GM03348 (cell line): ENCODE data around the gene BICC1.

Experiments
- DNase-seq: peaks from one replicate; pipeline ENCODE4 v3.0.0; 2012; ENCODE audit warnings: low spot score

BICC1 gene

DNA sequence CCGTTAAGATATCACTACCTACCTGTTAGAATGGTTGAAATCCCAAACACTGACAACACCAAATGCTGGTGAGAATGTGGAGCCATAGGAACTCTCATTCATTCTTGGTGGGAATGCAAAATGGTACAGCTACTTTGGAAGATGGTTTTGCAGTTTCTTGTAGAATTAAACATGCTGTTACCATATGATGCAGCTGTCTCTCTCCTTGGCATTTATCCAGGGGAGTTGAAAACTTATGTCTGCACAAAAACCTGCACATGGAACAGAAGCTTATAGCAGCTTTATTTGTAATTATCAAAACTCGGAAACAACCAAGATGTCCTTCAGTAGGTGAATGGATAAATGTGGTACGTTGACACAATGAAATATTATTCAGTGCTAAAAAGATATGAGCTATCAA is 199.5 kb downstream of the BICC1 start:
- DNase-seq = no peak

DNA sequence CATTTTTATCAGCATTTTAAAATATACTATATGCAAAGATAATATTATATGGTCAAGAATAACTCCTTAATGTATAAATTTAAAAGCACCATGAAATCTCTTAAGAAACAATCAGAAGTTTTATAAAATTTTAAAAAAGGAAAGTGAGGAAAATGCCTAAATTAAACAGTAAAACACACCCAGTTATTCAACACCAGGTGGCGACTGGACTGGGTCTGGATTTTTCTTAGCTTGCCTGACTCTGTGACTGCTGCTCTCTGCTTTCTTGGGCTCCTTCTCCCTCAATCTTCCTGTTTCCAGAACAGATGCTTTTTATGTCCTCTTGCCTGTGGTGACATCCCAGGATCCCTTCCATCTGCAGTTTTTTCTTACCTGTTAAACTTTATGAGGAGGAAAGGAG is 200.3 kb downstream of the BICC1 start:
- DNase-seq = no peak

DNA sequence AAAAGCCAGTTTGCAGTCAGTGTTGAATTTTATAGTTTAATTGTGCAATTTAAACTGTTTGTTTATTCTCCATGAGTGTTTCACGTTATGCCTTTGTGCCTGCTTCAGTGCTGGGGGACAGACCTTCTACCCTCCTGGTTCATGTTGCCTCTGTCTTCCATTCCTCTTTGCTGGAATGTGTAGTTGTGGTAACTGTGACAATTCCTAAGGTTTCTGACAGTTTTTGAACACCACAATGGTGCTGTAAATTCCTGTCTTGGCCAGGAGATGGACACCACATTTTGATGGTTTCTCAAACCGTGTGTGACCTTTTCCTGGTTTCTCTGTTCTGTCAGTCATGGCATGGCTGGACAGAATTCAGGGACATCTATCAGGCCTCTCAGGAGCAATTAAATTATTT is 201.7 kb downstream of the BICC1 start:
- no peak for DNase-seq

DNA sequence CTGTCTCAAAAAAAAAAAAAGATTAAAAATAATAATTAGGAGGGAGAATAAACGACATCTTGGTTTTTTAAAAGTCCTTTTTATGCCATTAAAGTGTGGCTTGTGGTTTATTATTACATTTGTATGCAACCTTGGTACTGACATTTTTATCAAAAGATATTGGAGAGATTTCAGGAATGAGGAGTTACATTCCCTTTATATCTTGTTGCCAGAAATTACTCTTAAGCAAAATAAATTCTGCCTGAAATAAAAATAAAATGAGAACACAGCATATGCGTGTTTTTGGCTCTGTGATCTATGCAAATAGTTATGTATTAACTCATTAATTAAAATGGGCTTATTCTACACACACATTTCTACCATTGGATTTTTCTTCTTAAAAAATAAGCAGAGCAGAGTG is 202.4 kb downstream of the BICC1 start:
- DNase-seq = peak; percentile 40

DNA sequence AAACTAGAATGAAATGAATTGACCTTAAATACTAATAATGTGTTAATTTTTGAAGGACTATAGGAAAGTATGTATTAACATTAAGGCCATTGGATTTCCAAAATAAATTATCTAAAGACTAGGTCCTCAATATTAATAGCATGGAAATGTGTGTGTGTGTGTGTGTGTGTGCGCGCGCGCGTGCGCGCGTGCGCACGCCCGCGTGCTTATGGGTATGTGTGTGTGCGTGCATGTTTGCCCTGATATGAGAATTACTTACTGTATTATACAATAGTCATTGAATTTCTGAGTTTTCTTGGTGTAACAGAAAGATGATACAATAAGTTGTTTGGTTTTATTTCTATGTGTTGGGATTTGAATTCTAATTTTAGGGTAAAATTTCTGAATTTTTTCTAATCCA is 205.9 kb downstream of the BICC1 start:
- no peak for DNase-seq

DNA sequence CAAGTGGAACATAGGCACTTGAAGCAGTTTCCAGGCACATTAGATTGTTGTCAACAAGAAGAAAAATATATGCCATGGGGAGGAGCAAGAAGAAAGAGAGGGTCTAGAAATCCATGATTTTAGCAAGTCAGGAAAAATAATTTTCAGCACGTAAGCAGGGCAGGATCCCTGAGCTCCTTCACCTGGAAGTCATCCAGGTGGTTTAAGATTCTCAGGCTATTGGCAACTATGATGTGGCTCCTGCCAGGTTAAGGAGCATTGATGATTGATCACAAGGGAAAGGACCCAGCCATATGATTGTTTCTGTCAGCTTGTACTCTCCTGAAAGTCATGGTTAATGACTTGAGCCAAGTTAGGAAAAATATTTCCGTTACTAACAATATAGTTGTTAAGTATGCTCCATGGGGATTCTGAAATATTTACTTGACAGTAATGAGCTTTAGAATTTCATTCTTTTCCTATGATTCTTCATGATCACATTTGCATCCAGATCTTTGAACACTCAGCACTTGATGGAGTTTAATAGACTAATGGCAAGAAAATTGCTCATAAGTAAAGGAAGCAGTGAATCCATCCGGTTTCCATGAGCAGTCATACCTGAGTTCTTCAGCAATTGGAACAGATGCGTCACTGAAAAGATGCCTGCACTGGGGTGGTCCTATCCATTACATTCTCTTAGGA is 209.1 kb downstream of the BICC1 start:
- DNase-seq = no peak

DNA sequence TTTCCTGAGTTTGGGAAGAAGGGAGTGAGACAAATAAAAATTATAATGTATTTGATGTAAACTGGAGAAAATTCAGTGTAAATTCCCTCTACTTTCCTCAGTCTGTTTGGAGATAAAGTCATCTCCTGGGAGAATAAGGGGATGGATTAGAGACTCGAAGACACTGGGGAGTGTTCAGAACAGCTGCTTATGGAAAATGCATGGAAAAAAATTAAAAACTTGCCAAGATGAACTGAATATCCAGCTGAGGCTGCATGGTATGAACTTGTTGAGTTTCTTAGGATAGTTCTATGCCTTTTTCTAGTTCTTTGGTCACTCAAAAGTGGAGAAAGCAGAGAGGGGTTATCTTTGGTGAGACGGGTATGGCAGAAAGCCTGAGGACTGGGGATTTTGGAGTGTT is 210.5 kb downstream of the BICC1 start:
- DNase-seq = no peak

DNA sequence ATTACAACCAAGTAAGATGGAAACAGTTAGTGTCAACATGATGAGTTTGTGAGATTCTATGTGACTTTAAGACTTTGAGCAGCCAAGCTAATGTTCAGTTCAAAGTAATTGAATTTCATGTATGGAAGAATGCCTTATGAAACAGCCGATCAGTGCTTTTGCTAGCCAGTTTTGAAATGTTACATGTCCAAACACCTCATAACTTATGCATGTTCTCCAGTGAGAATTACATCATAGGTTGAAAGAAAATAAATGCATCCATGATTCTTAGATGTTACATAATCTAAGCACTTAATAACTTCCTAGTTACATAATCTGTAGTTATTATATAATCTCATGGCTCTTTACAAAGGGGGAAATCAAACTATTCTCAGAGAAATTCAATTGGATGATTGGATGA is 211.3 kb downstream of the BICC1 start:
- peak; percentile 33 for DNase-seq

DNA sequence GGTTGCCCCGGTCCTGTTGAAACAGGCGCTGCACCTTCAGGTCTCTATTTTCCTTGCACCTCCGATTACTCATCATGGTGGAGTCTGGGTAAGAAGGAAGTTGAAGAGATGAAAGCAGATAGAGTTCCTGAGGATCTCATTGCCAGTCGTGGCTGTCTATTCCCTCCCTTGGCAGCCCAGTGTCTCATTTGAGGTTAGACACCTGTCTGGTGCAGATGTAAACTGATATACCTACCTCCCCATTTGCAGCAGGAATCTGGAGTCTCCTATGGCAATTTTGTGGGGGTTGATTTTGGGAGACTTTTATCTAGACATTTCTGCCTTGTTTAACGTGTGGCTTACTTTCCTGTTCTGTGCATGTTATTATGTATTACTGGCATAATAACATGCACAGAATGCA is 212.1 kb downstream of the BICC1 start:
- no peak for DNase-seq

DNA sequence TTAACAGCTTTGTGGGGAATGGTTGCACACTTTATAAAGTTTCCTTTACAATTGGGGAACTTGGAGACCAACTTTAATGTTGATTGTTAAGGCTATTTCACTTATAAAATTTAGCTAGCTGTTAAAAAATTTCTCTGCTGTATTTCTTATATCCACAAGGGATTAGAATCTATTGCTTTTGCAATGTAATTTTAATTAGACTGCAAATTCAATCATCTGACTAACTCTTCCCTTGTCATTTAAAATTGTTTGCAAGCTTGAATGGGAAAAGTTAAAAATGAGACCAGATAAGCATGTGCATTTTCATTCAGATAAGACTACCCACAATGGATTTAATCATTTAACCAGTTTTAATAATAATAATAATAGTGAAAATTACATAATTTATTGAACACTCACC is 213.2 kb downstream of the BICC1 start:
- DNase-seq = no peak

DNA sequence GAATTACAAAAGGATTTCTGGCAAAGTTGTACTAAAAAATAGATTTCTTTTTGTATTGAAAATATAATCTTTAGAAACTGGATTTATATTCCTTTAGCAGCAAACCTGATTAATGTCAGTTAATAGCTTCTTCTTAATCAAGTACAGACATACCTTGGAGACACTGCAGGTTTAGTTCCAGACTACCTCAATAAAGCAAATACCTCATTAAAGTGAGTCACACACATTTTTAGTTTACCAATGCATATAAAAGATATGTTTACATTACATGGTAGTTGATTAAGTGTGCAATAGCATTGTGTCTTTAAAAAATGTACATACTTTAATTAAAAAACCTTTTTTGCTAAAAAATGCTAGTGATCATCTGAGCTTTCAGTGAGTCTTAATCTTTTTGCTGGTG is 215.0 kb downstream of the BICC1 start:
- DNase-seq = no peak

DNA sequence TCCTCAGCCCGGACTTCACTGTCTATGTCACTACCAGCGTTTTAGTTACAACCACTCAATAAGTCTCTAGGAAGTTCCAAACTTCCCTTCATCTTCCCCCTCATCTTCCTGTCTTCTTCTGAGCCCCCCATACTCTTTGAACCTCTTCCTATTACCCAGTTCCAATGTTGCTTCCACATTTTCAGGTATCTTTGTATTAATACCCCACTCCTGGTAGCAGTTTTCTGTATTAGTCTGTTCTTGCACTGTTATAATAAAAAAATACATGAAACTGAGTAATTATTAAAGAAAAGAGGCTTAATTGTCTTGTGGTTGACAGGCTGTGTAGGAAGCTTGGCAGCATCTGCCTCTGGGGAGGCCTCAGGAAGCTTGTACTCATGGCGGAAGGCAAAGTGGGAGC is 218.6 kb downstream of the BICC1 start:
- DNase-seq = no peak

DNA sequence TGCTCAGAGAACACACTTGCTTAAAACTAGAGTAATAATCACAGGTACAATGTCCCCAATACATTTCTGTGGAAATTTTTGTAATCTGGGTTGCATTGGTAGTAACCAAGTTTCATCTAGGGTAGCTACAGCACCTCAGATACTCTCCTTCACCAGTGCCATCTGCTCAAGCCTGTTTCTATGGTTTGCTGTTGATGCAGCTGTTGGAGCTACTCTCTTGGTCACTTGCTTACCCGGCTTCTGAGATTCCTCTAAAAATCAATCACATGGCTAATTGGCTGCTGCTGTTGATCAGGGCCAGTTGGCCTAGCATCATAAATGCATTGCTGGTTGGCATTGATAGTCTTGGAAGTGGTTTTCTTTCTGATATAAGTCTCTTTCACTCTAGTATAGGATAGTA is 220.8 kb downstream of the BICC1 start:
- DNase-seq = no peak

DNA sequence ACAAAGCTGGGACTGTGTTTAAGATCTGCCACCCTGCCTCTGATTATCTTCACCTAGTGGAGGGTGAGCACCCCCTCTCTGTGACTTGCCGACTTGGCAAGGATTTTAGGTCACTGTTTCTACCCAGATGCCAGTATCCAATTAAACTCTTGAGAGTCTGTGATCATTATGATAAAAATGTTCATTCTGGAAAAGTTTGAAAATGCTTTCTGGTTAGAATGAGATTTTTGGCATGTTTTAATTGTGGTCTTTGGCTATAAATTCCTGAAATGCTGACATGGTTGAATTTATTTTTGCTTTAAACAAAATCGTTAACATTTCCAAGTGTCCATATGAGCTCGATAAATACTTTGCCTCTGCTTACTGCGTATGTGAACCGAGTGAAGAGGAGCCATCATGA is 221.4 kb downstream of the BICC1 start:
- peak; percentile 65 for DNase-seq

DNA sequence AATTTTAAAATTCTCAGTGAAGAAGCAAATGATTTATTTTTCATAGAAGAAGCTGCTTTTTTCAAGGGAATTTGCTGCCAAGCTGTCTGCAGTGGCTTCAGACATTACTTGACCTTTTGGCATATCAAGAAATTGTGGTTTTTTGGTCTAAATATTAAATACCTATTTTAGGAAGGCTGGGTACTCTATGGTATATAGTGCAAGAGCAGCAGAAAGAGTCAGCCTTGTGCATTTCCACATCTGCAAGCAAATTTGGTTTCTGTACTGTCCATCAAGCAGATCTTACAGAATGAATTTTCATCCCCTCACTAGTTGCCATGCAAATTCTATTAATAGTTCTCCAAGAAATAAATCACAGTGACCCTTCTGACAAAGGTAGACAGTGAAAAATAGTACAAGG is 222.0 kb downstream of the BICC1 start:
- DNase-seq = no peak

DNA sequence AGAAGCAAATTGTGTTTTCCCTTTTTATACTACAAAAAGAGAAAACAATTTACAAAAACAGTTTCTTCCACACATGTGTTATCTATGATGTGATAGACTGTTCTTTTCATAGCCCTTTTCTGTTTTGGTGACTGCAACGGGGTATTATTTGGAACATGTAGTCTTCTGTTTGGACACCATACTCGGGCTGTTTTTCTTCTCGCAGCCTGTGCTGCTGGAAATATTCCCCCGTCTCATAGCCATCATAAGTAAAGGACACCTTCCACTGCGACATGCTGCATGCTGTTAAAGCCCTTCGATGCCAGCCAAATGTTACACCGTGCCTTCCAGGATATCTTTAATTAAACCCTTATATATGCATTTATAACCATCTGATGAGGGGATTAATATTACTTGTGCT is 222.4 kb downstream of the BICC1 start:
- DNase-seq = no peak

DNA sequence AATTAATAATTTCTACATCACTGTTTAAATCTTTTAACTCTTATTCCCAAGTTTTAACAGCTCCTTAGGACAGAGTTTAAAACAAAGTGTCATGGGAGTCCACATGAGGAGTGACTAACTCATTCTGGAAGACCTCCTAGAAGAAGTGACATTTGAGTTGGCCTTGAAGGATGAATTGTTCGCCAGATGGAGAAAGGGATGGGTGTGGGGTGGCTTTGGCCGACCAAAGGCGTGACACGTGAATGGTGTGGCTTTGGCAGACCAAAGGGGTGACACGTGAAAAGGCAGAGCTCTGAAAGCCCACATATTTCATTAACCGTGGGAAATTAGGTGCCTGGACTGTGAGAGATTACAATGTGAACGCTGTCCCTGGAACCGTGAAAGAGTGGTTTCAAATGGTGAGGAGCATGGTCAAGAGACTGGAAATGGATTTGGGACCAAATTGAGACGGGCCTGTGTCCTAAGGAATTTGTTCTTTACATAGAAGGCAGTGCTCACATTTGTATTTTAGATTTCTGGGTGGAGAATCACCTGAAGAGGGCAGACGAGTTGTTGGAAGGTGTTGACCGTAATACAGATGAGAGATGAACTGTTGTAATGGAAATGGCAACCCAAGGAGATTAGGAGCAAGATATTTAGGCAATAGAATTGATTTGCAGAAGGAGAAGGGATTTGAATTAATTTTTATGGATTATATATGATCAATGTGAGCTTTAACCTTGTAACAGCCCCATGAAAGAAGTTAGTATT is 228.1 kb downstream of the BICC1 start:
- DNase-seq = no peak

DNA sequence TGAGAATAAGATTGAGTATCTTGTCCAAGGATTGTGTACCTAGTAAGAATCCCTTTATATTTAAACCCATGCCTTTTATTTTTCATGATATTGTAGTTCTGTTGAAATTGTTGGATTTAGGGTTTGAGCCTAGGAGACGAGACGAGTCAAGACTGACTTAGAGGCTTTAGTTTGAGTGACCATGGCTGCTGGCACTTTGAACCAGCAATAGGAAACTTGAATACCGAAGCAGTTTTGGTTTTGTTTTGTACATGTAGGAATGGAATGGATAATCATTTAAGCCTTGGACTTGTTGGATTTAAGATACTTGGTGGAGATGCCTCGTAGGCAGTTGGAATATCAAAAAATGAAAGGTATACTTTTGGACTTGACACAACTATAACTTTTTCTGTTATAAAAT is 229.0 kb downstream of the BICC1 start:
- DNase-seq = no peak

DNA sequence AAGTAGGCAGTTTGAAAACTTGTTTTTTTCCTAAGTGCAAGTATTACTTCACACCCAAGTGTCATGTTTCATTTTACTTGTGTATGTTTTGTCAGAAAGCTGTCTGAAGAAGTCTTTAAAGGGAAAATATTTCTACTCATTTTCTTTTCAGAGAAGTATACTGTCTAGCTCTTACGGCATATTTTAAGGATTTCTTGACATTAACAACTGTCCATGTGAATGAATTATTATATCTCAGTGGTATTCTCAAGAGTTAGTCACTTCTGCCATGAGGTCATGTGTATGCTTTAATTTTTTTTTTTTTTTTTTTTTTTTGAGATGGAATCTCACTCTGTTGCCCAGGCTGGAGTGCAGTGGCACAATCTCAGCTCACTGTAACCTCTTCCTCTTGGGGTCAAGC is 229.5 kb downstream of the BICC1 start:
- DNase-seq = no peak

DNA sequence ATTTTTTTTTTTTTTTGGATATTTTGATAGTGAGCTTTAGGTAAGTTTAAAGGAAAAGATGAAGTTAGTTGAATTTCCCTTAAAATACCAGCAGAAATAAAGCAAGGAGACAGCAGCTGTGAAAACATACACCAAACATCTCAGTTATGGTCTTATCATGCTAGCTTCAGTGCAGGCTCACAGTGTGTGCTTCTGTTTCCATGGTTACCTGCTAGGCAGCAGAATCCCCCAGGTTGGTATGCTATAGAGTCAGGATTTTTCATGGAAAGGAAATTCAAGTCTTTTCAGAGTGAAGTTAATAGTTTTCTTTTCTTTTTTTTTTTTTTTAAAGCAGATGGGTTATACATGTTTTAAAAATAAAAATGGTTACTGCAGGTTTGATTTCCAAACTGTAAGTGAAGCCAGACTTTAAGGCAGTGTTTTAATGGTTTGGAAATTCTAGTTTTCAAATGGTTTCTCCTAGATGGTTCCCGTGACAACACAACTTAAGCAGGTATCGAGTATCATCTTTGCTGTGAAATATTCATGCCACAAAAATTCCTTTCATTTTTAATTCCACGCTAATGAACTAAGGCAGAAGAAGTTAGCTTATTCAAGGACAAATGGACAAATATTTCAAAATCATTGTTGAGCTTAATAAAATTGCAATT is 230.9 kb downstream of the BICC1 start:
- no peak for DNase-seq

DNA sequence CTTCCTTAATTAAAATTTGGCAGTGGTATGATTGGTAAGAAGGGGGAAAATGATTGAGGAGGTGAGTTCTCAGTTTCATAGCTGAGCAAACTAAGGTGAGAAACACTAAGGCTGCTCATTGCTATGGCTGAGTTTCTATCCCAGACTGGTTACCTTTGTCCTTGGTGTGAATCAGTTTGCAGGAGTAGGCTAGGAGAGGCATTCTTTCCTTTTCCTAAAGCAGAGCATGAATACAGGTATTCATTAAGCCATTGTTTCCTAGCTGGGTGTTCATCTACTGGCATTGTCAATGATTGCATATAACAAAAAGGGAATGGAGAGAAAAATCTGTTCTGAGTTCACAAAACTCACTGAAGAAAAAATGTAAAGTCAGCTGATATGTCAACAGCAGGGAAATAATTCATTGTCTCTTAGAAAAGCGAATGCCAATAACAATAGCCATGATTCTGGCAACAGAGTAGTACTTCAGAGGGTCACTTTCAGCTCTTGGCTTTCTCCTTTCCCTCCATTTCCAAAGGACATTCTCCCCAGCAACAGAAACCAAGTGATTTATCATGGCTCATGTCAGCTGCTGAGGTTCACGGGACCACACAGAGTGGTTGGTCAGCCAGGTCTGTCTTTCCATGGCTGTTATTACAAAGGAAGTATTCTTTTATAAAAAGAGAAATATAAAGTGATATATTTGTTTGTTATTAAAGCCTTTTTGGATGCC is 234.0 kb downstream of the BICC1 start:
- no peak for DNase-seq

DNA sequence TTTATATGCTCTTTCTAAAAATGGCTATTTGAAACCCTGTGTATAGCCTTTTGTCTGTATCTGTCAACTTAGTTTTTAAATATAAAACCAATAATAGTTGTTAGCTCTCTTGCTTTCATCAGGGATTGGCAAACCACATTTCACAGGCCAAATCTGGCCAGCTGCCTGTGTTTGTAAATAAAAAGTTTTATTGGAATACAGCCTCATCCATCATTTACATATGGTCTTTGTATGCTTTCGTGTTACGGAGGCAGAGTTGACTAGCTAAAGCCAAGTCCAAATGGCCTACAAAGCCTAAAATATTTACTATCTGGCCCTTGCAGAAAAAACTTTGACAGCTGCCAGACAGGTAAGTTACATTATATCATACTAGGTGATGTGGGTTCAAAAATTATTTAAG is 235.0 kb downstream of the BICC1 start:
- no peak for DNase-seq

DNA sequence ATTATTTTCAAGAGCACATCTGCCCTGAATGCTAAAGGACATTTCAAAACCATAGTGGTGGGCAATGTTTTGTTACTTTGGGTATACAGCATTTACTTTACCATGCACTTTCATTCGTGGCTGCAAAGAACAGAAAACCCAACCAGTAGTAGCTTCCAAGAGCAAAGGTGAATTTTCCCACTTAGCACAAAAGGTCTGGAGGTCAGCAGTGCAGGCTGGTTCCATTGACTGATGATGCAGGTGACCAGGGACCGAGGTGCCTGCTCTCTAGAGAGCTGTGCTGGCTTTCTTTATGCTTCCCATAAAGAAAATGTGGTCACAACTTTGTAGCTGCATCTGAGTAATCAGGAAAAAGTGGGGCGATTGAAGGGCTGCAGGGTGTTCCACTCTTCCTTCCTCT is 240.0 kb downstream of the BICC1 start:
- no peak for DNase-seq
